Choroid plexus epithelial cell (primary cell): Measurements from ENCODE around the gene FKBP2.

Experiments
- DNase-seq: peaks from one replicate; pipeline ENCODE4 v3.0.0-alpha.2; 2010; ENCODE audit warnings: low read depth
- H3K4me3 ChIP-seq: 2 replicates; pipeline ENCODE4 v1.5.1; 2011; ENCODE audit warnings: low read depth, mild to moderate bottlenecking, control low read depth, low read length, moderate library complexity
- CTCF ChIP-seq: conservative IDR thresholded peaks from 2 replicates; pipeline ENCODE4 v1.5.1; 2011; ENCODE audit warnings: low read depth, mild to moderate bottlenecking, control low read depth, inconsistent platforms, low read length, moderate library complexity

Gene FKBP2

GRCh38 chr11:64283092-64283491 lies 42.2 kb downstream of the FKBP2 start:
- DNase-seq = no peak
- TF ChIP-seq CTCF = no peak
- no peak overlapping the region for H3K4me3 ChIP-seq

GRCh38 chr11:64284048-64284961 lies 43.4 kb downstream of the FKBP2 start, which contains the start of gene BAD:
BAD (minus strand) TSS chr11:64284665; CDS start chr11:64284368, 297 bp downstream.
- TF ChIP-seq CTCF = no peak
- DNase-seq = peak; percentile 92
- peak within 1 kb of the TSS; percentile 83 for H3K4me3 ChIP-seq

- peak; percentile 65 for DNase-seq
- TF ChIP-seq CTCF = no peak
- peak within 1 kb of the TSS; percentile 83 for H3K4me3 ChIP-seq
These were observed 44.3 kb downstream of the FKBP2 start, which contains the start of gene GPR137 for GRCh38 chr11:64284962-64285884. GPR137 (plus strand) TSS chr11:64285848; CDS start chr11:64286525, 677 bp downstream.

- no peak for DNase-seq
- no peak for TF ChIP-seq CTCF
- peak overlapping the region; percentile 83 for H3K4me3 ChIP-seq
These were observed 45.2 kb downstream of the FKBP2 start for GRCh38 chr11:64285885-64286800.

GRCh38 chr11:64286801-64287159 lies 45.9 kb downstream of the FKBP2 start:
- H3K4me3 ChIP-seq = no peak overlapping the region
- no peak for DNase-seq
- TF ChIP-seq CTCF = no peak
